ENCODE data around the gene NHSL2.
"Not testable (repeated sequence)": the region's sequence is repeated elsewhere in the genome, so short reads cannot be mapped to it uniquely, and the experiment has no call there.

The NHSL2 gene

GRCh38 chrX:72137846-72138495 is 227.3 kb downstream of the NHSL2 start:
- no peak for DNase-seq

- no peak for DNase-seq
Measured at GRCh38 chrX:72139538-72139937, 228.9 kb downstream of the NHSL2 start.

GRCh38 chrX:72141372-72142004 is 230.8 kb downstream of the NHSL2 start:
- peak; percentile 14 for DNase-seq

- DNase-seq, result no peak
Measured at GRCh38 chrX:72142094-72142793, 231.6 kb downstream of the NHSL2 start.

GRCh38 chrX:72142794-72143608 is 232.4 kb downstream of the NHSL2 start:
- no peak for DNase-seq

GRCh38 chrX:72143609-72143907 is 232.9 kb downstream of the NHSL2 start:
- DNase-seq, result no peak

GRCh38 chrX:72145181-72145580 is 234.5 kb downstream of the NHSL2 start:
- DNase-seq, result no peak

- DNase-seq, result no peak
Measured at GRCh38 chrX:72146527-72146926, 235.9 kb downstream of the NHSL2 start.

- DNase-seq, result no peak
Measured at GRCh38 chrX:72158773-72159172, 248.1 kb downstream of the NHSL2 start.

GRCh38 chrX:72159769-72160168 is 249.1 kb downstream of the NHSL2 start:
- no peak for DNase-seq

GRCh38 chrX:72165551-72165950 is 254.9 kb downstream of the NHSL2 start:
- no peak for DNase-seq

- peak; percentile 78 for DNase-seq
Measured at GRCh38 chrX:72169008-72169728, 258.5 kb downstream of the NHSL2 start.

- DNase-seq, result not testable (repeated sequence)
Measured at GRCh38 chrX:72176289-72176688, 265.6 kb downstream of the NHSL2 start.

GRCh38 chrX:72176981-72177380 is 266.3 kb downstream of the NHSL2 start:
- no peak for DNase-seq

GRCh38 chrX:72180539-72180938 is 269.9 kb downstream of the NHSL2 start:
- no peak for DNase-seq

GRCh38 chrX:72181178-72182125 is 270.8 kb downstream of the NHSL2 start, which contains the start of gene PIN4:
Gene PIN4, plus strand, starts transcription at chrX:72181757. Its CDS starts 29 bp downstream, at chrX:72181786.
- DNase-seq, result peak; percentile 95

- no peak for DNase-seq
Measured at GRCh38 chrX:72182924-72183323, 272.3 kb downstream of the NHSL2 start.

- no peak for DNase-seq
Measured at GRCh38 chrX:72201836-72202536, 291.3 kb downstream of the NHSL2 start.
